GM18526 (cell line): ENCODE results near the gene NFYC.

Experiments used
- POLR2A ChIP-seq: IDR thresholded peaks from 3 replicates; pipeline ENCODE4 v1.6.1; 2011; ENCODE audit not compliant: insufficient read length; ENCODE audit errors: extremely low read depth

NFYC gene

DNA sequence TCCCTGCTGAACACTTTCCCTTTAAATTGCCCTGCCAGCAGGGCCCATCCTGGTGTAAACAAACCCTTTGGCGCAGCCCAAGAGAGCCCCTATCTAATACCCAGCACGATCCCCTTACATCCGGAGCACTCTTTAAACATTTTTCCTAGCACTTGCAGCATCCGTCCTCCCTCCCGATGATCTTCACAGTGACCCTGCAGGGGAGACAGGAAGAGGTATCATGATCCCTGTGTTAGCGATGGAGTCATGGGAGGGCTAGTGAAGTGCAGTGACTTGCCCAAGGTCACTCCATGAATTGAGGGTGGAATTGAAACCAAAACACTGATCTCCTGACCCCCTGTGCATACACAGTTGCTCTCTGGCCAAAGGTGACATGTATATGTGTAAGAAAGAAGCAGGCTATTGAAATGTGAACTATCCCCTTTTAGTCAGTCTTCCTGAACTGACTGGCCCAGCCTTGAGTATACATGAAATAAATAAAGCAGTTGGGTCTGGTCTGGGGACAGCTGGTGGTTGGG lies 82.3 kb downstream of the NFYC start:
- TF ChIP-seq POLR2A: no peak

GRCh38 chr1:40774266-40774998 lies 82.9 kb downstream of the NFYC start:
- no peak for TF ChIP-seq POLR2A

DNA sequence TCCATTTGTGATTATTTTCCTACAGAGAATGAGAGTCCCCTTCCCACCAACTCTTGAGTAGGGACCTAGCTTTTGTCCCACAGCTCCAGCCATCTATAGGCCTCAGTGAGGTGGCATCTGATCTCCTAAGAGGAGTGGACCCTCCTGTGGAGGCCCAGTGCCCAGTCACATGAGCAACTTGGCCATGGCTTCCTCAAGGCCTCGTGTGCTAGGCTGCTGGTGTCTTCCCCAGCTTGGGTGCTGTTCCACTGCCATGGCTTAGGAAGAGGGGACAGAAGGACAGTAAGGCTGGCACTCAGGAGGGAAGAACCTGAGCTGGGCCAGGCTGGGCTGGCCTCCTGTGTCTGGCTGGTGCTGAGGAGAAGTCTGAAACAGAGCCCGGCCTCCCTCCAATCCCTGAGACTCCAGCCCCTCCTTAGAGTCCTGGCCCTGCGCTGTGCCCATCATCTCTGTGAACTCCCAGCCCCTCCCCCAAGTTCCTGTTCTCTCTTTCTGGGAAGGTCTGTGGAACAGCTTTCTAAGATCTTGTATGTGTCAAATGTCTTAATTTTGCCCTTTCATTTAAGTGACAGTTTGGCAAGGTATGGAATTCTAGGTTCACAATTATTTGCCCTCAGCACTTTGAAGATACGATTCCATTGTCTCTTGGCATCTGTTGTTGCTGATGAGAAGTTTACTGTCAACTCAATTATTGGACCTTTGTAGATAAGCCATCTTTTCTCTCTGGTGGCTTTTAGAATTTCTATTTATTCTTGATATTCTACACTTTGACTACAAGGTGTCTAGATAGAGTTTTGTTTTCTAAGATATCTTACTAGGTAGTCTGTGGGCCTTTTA lies 85.0 kb downstream of the NFYC start:
- TF ChIP-seq POLR2A: no peak

- TF ChIP-seq POLR2A: no peak
Observed at GRCh38 chr1:40777224-40777970, 85.9 kb downstream of the NFYC start.

- no peak for TF ChIP-seq POLR2A
Observed at GRCh38 chr1:40780678-40781607, 89.4 kb downstream of the NFYC start.

GRCh38 chr1:40781608-40781971 lies 90.1 kb downstream of the NFYC start:
- TF ChIP-seq POLR2A: no peak

- TF ChIP-seq POLR2A: no peak
Observed at GRCh38 chr1:40782371-40782956, 91.0 kb downstream of the NFYC start.

DNA sequence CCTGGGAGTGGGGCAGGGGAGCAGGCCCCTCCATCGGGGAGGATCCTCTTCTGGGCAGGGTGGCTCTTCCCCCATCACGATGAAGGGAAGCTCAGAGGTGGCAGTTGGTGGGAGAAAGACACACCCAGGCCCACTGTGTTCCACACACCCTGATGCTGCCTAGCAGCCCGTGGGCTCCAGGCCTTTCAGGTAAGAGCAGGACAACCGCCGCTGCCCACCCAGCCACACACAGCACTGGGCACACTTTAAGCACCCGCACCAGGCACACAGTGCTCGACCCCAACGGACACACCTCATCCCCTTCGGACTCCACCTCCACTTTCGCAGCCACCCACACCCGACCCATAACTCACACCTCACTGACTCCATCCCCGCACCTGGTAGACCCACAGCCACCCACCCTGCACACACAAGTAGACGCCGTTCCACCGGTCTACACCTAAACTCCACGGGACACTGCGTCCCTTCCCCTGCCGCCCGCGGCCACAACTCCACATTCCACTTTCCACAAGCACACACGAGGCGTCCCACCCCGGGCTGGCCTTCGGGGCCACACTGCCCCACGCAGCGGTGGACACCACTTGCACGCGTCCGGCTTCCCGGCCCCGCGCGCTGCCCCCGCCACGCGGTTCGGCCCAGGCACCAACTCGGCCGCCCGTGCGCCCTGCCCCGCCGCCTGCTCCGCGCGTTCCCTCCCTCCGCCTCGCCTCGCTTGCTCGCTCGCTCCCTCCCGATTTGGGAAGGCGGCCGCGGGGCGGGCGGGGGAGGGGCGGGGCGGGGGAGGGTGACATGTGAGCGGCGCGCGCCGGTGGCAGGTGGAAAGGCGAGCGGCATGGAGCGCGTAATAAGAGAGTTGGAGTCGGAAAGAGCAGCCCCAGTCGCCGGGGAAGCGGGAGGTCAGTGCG lies 91.7 kb downstream of the NFYC start, which contains the start of gene KCNQ4:
KCNQ4 (plus strand) TSS at position 787 of the 905 bp plus-strand sequence. CDS start 307 bp downstream, outside the sequence.
- no peak for TF ChIP-seq POLR2A

DNA sequence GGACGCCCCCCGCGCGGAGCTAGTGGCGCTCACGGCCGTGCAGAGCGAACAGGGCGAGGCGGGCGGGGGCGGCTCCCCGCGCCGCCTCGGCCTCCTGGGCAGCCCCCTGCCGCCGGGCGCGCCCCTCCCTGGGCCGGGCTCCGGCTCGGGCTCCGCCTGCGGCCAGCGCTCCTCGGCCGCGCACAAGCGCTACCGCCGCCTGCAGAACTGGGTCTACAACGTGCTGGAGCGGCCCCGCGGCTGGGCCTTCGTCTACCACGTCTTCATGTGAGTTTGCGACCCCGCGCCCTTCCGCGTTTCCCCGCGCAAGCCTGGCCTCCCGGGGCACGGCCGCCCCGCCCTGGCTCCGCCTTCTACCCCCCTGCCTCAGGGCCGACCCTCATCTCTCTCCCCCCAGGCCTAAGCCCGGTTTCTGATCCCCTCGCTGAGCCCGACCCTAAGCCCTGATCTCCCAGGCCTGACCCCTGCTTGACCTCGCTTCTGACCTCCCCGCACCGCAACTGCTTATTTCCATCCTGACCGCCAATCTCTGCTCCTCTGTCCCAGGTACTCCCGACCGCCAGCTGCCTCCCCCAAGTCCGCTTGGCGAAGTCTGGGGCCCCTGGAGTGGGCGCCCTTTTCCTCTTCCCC lies 92.8 kb downstream of the NFYC start:
- TF ChIP-seq POLR2A: no peak

- TF ChIP-seq POLR2A: no peak
Observed at GRCh38 chr1:40784771-40785151, 93.3 kb downstream of the NFYC start.

DNA sequence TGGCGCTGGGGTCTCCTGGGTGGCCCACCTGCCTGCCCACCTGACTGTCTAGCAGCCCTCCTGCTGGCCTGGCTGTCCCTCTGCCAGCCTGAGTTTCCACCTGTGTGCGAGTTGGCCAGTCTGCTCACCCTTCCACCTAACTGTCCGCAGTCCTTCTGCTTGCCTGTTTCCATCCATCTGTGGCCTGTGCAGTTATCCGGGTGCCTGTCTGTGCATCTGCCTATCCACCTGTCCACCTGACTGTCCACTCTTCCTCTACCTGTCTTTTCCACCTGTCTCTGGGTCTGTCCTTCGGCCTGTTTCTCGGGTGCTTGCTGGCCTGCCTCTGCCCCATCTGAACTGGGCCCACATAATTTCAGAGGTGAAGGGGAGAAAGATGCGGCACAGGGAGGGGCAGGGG lies 93.9 kb downstream of the NFYC start:
- TF ChIP-seq POLR2A: no peak

GRCh38 chr1:40786171-40786994 lies 94.9 kb downstream of the NFYC start:
- TF ChIP-seq POLR2A: no peak
